T-helper 9 cell (primary cell): ENCODE results near the gene HIKESHI.
"Not testable (repeated sequence)": the region's sequence is repeated elsewhere in the genome, so short reads cannot be mapped to it uniquely, and the experiment has no call there.

ENCODE experiments used
- DNase-seq: peaks from one replicate; pipeline ENCODE4 v3.0.0-alpha.2; 2020
- total RNA-seq, 2 donors: gene quantifications; one replicate each; lab custom pipeline; 2026; lab: John Stamatoyannopoulos, UW

The HIKESHI gene
- 15.7 to 31.5 reads per million in 2 donors for total RNA-seq

- DNase-seq = peak; percentile 86
Observed at GRCh38 chr11:86302092-86302793, at the start of gene HIKESHI. HIKESHI (plus strand) TSS chr11:86302240; CDS start chr11:86302449, 209 bp downstream.

DNA sequence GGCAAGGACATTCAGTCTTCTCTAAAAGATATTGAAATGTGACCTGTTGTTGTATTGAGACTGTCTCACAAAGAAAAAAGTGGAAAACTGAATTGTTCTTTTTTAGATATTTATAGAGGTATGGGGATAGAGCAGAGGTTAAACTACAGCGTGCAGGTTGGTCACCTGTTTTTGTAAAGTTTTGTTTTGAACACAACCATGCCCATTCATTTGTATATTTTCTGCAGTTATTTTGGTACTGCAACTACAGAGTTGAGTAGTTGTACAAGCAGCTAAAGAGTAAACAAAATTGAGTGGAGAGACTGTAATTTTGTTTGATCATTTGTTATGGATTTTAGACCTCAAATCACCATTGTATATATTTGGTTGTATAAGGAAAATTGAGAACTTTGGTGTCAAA lies 46.1 kb upstream of the HIKESHI start:
- no peak for DNase-seq

GRCh38 chr11:86256608-86257007 lies 45.4 kb upstream of the HIKESHI start:
- no peak for DNase-seq

DNA sequence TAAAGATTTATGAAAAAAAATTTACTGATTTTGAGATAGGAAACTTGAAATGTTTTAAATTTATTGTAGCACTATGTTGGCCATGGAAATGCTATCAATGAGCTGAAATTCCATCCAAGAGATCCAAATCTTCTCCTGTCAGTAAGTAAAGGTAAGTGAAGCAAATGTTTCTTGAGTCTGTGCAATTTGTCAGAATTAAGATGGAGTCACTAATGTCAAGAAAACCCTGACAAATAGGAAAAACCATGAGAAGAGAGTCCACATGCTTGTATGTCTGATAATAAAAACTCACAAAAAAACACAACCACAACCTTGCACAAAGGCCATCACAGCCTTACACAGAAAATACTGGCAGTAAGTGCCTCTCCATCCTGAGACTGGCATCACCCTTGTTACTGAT lies 44.6 kb upstream of the HIKESHI start:
- DNase-seq = no peak

DNA sequence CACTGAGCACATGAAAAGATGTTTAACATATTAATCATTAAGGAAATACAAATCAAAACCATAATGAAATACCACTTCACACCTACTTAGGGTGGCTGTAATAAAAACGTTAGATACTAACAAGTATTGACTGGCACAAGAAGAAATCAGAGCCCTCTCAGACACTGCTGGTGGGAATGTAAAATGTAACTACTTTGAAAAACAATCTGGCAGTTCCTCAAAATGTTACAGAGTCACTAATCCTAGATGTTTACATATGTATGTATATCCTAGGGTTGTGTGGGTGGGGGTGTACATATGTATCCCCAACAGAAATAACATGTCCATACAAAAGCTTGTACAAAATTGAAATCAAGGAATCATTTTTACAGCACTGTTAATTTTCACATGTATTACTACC lies 42.3 kb upstream of the HIKESHI start:
- no peak for DNase-seq

GRCh38 chr11:86261328-86261727 lies 40.7 kb upstream of the HIKESHI start:
- DNase-seq = no peak

GRCh38 chr11:86262387-86262786 lies 39.7 kb upstream of the HIKESHI start:
- DNase-seq = no peak

DNA sequence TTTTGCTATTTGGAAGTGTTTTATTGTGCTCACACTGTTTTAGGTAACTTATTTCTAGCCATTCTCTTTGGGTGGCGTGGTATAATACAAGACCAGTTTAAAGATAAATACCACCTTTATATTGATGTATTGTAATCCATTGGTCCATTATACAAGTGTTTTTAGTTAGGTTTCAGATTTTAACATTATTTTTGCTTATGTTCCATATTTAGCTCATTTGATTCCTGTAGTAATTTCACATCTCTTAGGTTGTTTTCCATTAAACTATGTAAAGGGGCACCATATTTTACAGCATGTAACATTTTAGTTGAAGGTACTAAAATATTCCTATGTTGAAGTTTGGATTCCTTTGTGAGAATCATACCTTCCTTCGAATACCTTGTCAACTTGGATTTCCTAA lies 37.4 kb upstream of the HIKESHI start:
- no peak for DNase-seq

DNA sequence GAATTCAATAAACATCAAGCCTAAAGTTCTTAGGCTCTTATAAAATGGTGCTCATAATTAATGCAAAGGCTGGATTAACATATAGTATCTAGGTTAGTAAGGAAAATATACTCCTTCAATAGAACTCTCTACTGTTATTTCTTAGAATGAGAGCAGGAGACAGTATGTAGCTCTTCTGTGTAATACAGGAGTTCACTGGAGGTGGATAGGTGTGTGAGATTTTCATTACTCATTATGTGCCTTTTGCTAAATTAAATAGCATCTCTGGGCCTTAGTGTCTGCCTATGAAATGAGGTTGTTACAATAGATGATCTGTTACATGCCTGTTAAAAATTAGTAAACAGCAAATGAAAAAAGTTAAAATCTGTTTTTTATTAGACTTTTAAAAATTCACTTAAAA lies 36.8 kb upstream of the HIKESHI start:
- no peak for DNase-seq

- DNase-seq = no peak
Observed at GRCh38 chr11:86269645-86270044, 32.4 kb upstream of the HIKESHI start.

- no peak for DNase-seq
Observed at GRCh38 chr11:86274503-86274902, 27.5 kb upstream of the HIKESHI start.

GRCh38 chr11:86274999-86275398 lies 27.0 kb upstream of the HIKESHI start:
- no peak for DNase-seq

GRCh38 chr11:86275493-86276370 lies 26.3 kb upstream of the HIKESHI start:
- DNase-seq = no peak

GRCh38 chr11:86277741-86278140 lies 24.3 kb upstream of the HIKESHI start:
- no peak for DNase-seq

GRCh38 chr11:86278226-86278625 lies 23.8 kb upstream of the HIKESHI start:
- no peak for DNase-seq

DNA sequence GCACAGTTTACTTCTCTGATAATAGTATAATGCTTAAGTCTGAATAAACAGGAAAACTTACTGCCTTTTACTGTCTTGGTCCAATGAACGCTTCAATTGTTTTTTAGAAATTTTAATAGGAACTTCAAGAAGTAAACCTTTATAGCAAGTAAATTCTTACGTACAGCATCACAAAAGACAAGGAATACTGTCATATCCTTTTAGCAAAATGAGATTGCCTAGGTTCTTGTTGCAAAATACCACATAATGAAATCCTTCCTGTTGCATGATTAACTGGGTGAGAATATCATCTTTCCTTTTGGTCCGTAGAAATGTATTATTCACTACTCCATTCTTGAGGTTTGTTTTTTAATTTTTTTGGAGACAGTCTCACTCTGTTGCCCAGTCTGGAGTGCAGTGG lies 22.3 kb upstream of the HIKESHI start:
- no peak for DNase-seq

DNA sequence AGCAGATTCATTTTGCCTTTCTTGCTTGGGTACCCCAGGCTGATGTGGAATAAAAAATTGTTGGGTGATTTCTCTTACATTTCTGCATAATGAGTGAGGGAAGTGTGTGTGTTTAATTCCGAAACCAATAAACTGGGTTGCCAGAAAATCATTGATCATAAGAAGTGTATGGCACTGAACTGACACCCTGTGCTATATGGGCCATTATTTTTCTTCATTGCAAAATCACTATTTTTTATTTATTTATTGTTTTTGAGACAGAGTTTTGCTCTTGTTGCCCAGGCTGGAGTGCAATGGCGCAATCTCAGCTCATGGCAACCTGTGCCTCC lies 14.6 kb upstream of the HIKESHI start:
- no peak for DNase-seq

DNA sequence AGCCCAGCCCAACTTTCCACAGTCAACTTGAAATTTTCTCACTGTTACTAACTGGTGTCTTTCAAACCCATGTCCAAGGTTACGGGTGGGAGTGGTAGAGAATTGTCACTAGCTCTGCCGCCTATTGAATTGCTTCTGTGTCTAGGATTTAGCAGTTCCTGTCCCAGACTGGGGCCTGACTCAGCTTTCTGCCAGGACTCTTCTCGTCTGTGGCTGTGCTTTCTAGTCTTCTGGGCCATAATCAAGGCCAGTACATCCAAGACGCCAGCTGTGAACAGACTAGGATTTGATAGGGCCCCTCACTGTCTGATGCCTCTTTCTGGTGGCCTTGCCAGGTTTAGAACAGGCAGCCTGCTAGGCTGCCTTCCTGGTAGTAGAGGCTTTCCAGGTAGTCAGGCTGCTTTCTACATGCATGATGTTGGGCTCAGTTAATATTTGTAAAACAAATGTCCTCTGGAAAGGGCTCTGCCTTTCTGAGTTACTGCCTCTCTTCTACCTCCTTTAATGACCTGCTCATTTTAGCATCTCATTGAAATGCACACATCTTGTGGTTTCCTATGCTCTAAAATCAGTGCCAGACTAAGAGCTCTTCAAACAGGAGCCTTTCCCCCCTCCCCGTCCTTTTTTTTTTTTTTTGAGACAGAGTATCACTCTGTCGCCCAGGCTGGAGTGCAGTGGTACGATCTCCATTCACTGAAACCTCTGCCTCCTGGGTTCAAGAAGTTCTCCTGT lies 13.1 kb upstream of the HIKESHI start:
- no peak for DNase-seq

DNA sequence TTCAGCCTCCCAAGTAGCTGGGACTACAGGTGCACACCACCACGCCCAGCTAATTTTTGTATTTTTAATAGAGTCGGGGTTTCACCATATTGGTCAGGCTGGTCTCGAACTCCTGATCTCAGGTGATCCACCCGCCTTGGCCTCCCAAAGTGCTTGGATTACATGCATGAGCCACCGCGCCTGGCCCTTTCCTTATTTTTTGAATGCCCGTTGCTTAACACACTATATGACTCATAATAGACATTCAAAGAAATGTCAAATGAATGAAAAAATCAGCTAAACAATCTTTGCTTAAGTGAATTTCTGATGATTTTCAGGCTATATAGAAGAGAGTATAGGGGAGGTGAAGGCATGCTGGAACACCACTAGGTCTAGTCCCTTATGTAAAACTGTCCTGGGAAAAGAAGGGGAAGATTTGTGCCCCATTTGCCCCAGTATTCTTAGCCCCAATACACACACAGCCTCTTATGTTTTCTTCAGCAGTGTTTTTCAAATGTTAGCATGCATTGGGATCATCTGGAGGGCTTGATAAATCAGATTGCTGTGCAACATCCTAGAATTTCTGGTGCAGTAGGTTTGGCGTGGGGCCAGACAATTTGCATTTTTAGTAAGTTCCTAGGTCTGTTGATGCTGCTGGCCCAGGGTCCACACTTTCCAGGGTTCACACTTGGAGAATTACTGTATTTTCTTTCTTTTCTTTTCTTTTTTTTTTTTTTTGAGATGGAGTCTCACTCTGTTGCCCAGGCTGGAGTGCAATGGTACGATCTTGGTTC lies 12.3 kb upstream of the HIKESHI start:
- DNase-seq = not testable (repeated sequence)

- DNase-seq = peak; percentile 54
Observed at GRCh38 chr11:86291466-86292262, 10.4 kb upstream of the HIKESHI start.

DNA sequence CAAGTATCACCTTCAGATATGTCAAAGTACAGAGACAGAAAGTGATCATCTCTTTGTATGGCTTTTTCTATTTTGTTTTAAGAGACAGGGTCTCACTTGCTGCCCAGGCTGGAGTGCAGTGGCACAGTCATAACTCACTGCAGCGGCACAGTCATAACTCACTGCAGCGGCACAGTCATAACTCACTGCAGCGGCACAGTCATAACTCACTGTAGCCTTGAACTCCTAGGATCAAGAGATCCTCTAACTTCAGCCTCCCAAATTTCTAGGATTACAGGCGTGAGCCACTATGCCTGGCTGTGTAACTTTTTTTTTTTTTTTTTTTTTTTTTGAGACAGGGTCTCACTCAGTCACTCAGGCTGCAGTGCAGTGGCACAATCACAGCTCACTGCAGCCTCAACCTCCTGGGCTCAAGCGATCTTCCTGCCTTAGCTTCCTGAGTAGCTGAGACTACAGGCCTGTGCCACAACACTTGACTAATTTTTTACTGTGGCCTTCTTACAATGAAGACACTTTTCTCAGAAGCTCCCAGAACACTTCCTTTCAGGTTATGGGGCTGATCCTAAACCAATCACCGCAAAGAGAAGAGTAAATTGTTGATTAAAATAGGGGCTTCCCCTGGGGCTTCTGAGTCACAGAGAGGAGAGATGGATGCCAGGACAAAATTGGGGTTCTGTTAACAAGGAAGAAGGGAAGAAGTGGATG lies 9.0 kb upstream of the HIKESHI start:
- DNase-seq = no peak
